Amygdala (tissue), 56 donors: ENCODE data around the gene PODXL.
"Not testable (repeated sequence)": the region's sequence is repeated elsewhere in the genome, so short reads cannot be mapped to it uniquely, and the experiment has no call there.

Source experiments
- DNase-seq, 56 donors: peaks; one replicate each; lab custom pipeline; 2025; lab: John Stamatoyannopoulos, UW

The PODXL gene

DNA sequence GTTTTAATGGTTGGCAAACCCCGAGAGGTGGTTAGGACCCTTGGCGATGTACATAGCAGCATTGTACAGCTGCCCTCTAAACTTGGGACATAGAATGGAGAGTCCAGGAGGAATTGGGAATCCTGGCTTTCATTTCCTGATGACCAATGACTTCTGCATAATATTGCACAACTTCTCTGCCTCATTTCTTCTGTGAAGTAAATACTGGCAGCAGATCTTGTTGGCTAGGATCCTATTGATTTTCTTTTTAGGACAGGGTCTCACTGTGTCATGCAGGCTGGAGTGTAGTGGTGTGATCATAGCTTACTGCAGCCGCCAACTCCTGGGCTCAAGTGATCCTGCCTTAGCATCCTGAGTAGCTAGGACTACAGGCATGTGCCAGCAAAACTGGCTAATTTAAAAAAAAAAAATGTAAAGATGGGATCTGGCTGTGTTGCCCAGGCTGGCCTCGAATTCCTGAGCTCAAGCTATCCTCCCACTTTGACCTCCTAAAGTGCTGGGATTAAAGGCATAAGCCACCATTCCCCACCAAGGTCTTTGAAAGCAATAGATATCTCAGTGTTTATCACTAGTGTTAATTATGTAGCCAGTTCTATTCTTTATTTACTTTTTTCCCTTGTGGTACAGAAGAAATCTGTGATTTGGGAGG, 58.1 kb downstream of the PODXL start:
- DNase-seq, result no peak

DNA sequence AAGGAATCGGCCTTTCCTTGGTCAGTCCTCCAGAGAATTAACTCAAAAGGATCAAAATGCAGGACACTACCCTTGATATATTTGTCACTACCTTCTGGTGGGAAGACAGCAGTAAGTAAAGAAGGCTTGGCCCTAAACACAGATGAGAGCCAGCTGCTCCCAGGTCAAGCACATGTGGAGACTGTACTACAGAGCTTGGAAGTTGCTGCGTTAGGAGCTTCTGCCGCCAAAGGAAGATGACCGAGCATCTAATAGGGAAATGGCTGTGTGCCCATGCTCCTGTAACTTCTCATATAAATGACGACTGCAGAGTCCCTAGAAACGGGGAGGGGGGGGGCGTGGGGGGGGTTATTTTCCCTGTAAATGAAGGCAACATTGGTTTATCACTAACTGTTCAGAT, 59.0 kb downstream of the PODXL start:
- DNase-seq, result no peak

DNA sequence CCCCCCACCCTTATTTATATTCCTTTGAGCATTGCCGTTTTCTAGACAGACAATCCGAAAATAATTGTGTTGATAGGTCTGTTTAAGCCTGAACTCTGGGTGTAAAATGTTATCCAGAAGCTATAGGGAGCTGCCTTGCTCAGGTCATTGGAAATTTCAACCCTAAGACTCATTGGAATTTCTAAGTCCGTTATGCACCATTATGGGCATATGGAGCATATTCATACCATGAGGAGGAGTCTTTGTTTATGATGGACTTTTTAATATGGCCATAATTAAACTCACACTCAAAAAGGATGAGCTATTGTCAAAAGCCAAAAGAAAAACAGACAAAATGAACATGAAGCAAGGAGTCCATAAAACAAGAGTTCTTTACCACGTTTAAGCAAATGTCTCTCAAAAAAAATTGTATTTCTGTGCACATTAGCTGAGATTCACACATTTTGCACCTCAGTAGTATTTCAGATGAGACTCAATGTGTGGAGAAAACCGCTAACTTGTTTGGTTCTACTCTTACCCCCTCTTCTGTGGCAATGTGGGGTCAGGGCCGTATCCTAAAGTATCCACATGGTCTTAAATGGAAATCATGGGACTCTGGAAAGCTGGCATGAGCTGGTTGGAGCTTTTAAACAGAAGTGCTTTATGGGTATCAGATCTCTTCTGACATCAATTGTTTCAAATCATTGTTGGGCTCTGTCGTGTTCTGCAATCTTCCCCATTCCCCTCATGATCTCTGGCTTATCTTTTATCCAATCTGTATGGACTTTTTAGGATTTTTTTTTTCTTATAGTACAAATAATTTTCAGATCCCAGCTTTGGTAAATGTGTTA, 60.5 kb downstream of the PODXL start:
- DNase-seq, result no peak

DNA sequence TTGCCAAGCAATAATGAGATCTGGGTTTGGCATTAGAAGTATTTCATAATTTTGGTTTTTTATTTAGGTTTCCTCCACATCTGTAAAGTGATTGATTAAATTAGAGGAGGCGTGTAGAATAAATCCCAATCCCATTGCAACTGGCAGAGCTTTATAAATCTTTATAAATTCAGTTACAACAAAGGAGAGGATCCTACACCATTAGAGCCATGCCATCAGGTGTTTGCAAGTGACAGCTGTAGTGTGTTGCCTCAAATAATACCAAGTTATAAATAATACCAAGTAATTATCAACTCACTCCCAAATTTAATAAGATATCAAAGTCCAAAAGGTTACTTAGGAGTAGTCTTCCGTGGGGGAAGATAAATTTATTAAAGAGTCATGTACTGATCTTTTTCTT, 62.2 kb downstream of the PODXL start:
- DNase-seq, result no peak

DNA sequence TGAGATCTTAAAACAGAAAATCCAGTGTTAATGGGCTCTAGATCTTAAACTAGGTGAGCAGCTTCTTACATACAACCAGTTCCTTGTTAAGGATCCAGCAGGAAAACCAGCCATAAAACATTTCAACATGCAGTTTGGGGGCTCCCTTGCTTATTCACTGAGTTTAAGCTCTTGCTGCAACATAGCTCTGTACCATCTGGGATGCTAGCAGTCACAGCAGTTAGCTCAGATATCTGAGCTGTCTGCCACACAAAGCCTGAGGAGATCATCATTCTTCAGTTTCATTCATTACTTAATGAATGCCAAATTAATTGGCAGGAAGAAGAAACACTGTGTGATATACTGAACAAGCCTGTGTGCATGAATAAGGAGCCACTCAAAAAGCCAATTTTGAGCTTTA, 62.8 kb downstream of the PODXL start:
- peak in 1 of 56 donors; percentile 15 for DNase-seq

DNA sequence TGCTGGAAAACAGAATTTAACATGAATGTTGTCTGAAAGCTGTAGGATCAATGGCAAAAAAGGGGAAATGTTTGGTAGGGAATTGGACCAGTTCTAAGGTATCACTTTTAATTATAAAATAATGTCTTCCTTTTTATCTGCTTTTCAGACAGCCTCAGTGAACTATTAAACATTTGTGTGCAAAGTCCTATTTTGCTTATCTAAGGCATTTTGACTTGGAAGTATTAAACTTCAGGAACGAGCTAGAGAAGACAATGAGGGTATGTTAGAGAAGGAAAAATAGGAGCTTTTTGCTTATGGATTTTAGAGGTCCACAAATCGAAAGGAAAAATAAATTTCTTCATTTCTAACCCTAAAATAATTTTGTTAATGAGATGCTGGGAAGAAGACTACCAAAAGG, 63.3 kb downstream of the PODXL start:
- DNase-seq, result no peak

DNA sequence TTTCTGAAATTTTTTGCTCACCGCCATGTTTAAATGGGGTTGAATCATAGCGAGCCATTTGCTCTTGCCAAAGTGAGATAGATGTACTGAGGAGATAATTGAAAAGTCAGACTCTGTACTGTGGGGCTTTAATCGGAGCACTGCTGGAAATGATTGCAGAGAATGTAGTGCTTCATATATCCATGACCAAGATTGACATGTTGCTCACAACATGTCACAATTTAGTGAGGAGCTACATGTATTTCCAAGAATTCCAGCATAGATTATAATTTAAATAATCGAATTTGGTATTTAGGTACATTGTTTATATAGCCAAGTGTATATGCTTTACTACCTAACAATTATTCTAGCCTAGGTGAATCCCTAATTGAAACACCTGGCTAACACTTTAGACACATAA, 66.5 kb downstream of the PODXL start:
- DNase-seq, result no peak

DNA sequence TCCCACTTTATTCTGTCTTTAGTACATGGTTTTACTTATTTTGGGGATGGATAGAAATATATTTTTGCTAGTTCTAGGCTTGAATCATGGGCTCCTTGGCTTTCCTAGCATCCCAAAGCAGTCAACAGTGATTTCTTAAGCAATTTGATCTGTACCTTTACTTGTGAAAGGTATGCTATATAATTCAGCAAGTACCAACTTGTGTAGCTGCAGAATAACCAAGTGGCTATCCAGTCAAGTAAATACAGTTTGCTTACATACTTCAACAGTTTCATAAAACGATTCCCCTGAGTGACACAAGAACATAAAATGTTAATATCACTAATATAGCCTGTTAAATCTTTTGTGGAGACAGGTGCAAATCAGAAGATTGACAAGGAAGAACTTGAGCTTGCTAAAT, 67.2 kb downstream of the PODXL start:
- no peak for DNase-seq

DNA sequence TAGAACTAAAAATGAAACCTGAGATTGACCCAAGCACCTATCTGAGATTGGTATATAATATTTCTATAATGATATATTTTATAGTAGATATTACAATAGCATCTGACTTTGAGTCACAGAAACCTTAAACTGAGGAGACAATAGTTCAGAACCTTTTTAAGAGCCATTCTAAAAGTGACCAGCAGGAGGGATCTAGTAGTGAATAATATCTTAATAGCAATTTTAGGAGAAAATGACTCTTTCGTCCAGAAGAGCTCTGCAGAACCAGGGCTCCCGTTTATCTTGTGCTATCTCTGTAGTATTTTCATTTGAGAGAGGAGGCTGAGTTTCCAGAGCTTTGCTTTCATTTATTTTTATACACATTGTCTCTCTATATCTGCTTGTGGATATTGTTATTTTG, 68.1 kb downstream of the PODXL start:
- no peak for DNase-seq

DNA sequence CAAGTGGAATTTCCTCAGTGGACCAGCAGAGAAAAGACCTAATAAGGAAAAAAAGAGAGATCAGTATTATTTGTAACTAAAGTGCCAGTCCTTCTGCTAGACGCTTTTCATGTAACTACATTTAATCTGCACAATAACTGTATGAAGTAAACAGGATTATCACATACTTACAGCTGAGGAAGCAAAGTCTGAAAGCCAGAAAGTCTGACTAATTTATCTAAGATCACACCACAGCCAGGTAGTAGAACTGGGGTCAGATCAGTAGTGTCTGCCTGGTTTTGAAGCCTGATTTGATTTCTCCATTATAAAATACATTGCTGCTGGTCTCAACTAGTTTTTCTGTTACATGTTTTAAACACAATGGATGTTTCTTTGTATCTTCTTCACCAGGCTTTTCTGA, 69.2 kb downstream of the PODXL start:
- no peak for DNase-seq

DNA sequence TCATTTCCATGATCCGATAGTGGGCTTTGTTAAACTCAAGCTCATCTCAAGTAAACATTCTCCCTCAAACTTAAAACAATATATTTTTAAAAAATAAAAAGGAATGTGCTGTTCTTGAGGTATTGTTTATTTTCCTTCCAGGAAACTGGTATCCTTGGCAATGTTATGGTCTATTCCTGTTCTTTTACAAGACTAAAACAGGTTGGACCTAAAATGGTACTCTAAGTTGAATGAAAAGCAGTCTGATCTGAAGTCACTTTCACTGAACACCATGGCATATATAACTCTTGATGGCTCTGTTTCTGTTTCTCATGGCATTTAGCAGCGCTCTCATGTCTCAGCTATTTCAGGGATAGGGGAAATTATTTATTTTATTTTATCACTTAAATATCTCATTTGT, 70.1 kb downstream of the PODXL start:
- DNase-seq, result no peak

DNA sequence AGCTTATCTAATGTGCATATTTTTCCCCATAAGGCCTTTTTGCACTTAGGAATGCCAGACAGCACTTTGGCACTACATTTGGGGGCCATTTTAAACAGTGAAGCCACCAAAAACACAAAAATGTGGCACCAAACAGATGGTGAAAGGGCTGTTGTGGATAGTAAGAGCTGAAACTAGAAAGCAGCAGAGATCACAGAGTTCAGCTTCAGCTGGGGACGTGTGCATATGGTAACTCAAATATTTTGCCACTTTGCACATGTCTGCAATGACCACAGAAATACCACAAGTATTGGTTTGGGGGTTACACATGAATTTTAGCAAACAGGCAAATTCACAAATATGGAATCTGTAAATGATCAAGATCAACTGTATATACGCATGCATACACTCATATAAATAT, 72.8 kb downstream of the PODXL start:
- DNase-seq, result no peak

DNA sequence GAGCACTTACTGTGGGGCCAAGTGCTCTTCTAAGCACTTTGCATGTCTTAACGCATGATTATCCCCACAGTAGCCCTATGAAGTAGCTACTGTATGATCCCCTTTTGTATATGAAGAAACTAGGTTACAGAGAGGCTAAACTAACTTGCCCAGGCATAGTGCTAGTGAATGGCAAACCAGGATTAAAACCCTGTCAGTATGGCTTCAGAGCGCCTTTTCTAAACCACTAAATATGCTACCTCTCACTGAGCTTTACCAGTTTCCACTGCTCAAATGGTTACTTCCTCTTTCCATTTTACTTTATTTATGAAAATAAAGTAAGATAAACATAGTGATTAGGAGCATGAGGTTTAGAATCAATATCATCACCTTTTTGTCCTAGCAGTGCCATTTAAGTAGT, 73.6 kb downstream of the PODXL start:
- no peak for DNase-seq

DNA sequence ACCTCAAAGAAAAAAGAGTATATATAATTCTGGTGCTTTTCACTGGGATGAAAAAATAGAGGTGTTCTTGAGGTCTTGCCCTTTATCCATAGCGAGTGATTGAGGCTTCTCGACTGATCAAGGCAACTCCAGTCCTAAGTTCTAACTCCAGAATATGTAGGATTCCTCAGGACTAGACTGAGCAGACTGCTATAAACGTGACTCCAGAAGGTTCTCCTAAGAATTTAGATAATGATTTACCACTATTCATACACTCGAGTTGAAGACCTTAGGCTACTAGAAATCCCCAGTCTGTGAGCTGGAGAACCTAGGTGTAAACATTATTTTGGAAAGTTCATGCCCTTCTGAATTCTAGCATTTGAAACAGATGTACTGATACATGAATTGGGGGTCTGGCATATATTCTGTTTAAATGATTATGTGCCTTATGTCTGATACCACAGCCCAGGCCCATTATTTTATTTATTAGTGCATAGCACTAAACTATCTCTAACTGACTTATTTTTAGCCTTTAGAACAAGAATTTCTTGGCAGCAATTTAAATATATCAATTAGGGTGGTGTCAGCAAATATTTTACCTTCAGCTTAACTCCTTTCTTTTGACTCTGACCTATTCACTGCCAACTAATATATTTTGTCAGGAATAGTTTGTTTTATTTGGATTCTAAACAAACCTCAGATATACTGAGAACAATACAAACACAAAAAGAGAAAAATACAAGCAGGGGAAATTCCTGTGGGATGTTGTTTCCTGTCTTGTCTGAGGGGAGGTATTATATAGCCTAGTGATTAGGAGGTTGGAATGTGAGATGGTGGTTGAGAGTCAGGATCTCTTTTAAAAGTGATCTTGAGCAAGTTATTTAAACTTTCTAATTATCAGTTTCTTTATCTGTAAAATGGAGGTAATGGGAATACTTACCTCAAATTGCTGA, 75.8 kb downstream of the PODXL start:
- DNase-seq, result no peak

DNA sequence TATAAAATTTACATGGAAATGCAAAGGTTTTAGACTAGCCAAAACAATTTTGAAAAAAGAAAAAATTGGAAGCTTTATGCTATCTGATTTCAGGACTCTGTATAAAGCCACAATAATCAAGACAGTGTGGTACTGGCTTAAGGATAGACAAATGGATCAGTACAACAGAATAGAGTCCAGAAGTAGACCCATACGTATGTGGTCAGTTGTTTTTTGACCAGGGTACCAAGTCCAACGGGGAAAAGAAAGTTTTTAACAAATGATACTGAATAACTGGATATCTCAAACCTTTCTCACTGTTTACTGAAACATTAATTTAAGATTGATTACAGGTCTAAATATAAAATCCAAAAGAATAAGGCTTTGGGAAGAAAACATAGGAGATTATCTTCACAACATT, 79.7 kb downstream of the PODXL start:
- DNase-seq, result no peak

DNA sequence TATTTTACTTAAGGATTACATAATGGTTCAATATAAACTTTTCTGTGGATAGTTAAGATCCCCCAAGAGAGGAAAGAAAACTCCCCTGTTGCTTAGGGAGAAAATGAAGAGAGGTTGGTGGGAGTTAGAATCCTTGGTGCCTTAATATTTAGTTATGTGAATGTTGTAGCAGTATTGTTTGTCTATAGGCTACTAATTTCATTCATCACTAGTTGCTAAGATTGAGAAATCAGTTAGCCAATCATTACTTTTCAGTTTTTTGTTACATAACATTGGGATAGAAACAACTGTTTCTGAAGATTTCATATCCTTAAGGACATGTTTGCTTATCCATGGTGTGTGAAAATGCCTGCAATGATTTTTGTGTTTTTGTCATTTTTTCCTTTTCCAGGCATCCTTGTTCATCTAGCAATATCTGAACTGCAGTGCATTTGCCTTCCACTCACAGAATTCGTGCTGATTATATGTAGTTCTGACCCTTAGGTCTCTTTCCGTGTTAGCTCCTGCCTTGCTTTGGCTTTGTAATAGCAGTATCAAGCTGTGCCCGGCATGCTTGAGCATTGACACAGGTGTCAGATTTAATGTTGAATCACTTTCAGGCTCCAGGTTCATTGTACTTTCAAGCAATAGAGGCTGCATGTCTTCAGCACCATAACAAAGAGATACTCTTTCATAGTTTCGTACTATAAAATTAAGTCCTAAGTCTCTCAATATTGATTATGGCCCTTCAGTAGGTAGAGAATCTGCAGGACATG, 85.0 kb downstream of the PODXL start:
- DNase-seq, result no peak

DNA sequence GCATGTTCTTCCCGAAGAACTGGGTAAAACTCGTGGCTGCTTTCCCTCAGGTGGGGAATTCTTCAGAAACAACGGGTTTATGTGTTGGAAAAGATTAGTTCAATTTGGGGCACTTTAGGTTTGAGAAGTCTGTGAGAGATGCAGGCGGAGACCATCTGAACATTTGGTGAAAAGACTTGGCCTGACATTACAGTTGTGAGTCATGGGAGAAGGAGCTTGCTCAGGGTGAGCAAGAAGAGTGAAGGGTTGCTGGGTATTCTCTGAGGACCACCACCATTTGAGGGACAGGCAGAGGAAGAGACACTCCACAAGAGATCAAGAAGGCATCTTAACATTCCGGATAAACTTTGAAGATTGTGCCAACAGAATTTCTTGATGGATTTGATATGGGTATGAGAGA, 88.6 kb downstream of the PODXL start:
- DNase-seq, result no peak

DNA sequence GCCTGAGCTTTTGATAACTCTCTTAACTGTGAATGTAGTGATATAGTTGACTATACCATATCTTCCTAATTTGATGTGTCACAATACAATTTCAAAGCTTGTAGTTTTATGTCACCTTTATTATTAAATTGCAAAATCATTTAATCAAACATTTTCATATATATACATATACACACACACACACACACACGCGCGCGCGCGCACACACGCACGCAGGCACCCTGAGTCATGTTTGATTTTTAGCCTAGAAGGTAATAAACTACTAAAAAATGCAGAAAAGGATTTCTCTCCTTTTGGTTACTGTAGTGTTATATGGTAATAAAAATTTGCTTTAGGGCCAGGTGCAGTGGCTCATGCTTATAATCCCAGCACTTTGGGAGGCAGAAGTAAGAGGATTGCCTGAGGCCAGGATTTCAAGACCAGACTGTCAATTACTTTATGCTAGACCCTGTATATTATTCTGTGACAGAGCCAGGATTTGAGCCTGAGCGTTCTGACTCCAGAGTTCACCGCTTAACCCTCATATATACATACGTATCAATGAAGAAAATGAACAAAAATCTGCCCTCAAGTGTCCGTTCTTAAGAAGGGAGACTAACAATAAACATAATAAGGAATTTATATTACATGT, 89.6 kb downstream of the PODXL start:
- DNase-seq, result no peak

DNA sequence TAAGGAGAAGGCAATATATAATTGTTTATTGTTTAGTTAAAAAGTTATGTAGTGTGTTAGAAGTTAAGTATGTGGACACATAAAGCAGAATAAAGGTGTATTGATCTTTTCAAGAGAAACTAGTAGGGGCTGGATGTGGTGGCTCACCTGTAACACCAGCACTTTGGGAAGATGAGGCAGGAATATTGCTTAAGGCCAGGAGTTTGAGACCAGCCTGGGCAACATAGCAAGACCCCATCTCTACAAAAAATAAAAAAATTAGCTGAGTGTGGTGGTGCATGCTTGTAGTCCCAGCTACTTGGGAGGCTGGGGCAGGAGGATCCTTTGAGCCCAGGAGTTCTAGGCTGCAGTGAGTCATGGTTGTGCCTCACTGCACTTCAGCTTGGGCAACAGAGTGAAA, 93.7 kb downstream of the PODXL start:
- DNase-seq, result not testable (repeated sequence)

DNA sequence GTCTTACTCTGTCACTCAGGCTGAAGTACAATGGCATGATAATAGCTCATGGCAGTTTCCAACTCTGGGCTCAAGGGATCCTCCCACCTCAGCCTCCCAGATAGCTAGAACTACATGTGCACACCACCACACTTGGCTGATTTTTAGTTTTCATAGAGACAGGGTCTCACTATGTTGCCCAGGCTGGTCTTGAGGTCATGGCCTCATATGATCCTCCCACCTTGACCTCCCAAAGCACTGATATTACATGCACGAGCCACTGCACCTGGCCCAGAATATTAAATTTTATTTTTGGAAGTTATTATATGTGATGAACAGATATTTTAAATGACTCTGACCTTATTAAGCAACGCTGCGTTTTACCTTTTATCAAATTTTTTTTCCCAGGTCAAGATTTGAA, 94.4 kb downstream of the PODXL start:
- no peak for DNase-seq
